Amniotic epithelial cell (primary cell): ENCODE data around the gene AMACR.

Experiments
- DNase-seq: peaks from one replicate; pipeline ENCODE4 v3.0.0-alpha.2; 2010; ENCODE audit warnings: low read depth

Gene AMACR

DNA sequence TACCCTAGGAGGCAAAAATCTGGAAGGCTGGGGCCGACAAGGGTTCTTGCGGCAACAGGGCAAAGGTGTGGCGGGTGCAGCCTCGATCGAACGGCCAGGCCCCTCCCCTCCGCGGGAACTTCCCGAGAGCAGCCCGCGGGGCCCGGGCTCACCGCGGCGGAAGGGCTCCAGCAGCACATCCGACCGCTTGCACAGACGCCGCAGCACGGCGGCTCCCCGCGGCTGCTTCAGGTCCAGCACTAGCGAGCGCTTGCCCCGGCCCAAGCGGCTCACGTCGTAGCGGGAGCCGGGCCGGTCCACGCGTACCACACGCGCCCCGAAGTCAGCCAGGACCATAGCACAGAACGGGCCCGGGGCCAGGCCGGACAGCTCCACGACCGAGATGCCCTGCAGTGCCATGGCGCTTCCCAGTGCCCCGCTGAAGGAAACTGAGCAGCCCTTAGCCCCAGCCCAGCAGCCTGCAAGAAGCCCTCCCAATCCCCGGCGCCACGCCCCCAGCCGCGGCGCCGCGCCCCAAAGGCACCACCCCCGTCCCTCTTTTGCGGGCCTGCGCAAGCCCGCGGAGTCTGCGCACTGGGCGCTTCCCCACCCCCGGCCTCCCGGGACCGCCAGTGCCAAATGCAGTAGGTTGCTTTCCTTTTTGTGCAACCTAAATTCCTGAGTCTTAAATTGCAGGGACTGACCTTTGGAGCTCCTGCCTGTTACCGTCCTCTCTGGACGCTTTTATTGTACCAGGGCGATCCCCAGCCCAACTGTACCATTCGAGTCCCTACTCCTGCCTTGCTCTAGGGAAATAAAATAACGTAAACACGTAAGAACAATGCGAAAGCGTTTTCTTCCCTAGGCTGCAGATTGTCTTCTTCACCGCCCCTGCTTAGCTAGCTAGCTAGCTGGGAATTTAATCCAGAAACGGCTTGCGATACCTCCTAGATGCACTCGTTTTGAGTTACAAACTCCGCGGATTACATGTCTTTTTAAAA lies at the start of gene AMACR:
TSS of gene AMACR (minus strand) at position 430 of the 980 bp plus-strand sequence. CDS start at position 399, 31 bp downstream.
- peak; percentile 90 for DNase-seq

DNA sequence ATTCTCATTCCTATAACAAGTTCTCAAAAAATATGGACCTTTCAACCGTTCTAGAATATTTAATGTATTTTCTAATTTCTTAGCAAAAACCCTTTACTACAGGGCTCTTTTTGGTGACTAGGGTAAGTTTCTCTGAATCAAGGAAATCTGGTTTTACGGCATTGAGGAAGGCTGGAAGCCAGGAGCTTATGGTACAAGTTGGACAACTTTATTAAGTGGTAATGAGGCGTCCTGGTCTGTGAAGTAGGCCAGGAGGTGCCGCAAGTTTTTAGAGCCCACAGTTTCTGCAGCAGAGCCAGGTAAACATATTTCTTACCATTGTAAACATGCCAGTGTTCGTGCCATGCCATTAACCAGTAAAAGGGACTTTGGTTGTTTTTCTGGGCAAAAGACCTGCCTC lies 49.7 kb upstream of the AMACR start:
- no peak for DNase-seq

DNA sequence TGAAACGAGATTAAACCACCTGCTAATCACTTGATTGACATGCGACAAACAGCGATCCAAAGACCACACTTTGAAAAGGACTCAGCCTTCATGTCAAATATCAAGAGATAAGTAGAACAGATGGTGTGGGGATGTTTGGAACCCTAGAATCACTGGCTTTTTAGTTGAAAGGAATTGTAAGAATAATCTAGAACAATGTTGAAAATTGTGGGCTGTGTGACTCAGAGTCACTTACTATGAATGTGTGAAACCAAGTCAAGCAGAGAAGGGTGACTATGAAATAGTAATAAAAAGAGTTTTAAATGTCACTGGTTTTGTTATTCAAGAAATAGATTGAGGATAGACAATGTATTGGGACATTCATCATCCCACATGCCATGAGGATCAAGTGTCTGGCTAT lies 49.3 kb upstream of the AMACR start:
- no peak for DNase-seq

DNA sequence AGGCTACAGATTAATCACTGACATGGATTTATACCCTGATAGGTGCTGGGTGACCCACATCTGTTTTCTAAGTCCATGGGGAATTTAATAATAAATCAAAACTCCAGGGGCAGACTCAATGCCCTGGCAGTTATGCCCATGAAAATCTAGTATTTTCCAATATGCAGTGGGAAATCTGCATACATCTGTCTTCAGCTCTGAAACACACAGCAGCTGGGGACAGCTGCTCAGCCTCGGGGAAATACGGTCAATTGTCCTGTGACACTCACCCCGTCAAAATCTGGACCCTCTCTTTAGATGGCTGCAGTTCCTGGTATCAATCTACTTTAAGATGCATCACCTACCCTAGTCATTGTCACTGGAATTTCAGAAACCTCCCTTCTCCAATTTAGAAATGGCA lies 47.8 kb upstream of the AMACR start:
- no peak for DNase-seq

DNA sequence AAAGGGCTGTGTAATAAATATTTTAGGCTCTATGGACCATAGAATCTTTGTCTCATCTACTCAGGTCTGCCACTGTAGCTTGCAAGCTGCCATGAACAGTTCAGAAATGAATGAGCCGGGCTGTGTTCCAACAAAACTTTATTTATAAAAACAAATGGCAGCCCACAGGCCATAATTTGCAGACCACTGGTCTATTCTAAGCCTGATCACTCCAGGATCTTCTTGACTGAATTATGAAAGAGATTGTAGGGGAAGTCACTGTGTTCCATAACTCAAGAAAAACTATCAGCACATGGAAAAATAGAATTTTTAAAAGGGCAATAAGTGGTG lies 46.5 kb upstream of the AMACR start:
- no peak for DNase-seq

DNA sequence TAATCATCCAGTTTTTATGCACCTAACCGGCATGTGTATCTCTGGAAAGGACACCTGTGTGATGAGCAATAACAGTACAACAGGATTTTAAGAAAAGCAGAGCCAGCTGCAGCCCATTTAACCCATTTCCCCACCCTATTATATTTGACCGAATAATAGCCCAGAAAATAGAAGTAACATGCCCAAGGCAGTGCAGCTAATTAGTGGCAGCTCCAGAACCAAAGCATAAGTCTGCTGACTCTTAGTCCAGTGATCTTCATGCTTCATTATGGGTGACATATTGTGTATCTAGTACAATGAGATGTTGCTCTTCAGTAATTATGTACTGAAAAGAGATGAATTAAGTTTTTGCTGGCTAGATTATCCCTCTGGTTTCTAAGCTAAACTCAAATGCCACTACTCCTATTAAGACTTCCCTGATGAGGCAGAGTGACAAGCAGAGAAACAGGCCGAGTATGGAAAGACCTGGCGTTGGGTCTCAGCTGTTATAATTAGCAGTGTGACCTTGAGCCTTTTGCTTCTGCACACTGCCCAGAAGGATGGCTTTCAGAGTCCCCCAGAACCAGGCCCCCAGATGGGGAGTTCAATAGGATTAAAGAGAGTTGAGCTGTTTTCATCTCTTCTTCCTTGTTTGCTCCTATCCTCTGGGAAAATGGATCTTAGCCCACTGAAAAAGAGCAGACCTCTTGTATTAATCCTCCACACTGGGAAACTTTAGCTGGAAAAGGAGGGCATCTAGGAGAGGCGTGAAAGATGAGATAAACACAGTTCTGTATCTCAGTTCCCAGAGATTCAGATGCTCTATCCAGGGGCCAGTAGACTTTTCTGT lies 45.9 kb upstream of the AMACR start:
- peak; percentile 33 for DNase-seq

DNA sequence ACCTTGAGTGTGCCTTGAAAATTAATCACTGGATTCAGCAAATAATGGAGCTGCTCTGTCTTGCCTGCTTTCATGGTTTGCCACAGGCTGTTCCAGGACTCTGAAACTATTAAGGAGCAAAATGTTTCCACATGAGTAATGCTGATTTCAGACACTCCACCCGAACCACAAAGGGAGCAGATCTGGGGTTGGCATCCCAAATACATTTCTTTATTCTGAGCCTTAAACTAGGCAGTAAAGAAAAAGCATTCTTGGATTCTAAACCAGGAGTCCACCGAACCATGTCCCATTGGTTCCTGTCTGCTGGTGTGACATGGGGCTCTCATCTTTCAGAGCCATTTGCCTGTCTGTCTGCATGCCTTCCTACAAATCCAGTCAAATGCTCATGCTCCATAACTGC lies 45.3 kb upstream of the AMACR start:
- DNase-seq = peak; percentile 75

DNA sequence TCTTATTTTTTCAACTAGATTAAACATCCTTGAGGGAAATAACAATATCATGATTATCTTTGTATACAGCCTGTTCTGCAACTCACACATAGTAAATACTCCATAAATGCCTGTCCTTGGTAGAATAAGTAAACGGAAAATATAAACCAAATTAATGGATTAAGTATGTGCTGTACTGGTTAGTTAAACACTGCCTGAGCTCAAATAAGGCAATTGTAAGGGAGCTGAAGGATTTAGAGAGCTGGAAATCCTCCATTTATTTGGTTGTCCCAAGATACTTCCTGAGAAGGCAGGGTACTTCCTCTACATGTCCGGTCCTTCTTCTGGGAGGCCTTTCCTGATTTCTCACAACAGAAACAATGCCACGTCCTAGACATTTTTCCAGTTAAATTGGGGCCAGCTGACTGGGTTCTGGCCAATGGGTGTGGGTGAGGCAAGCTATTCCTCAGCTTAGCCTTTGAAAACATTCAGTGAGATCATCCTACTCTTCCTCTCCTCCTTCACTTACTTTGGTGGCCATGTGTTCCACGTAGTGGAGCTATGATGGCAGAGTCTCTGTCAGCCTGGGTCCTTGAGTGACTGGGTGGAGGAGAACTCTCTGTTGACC lies 43.6 kb upstream of the AMACR start:
- DNase-seq = no peak

DNA sequence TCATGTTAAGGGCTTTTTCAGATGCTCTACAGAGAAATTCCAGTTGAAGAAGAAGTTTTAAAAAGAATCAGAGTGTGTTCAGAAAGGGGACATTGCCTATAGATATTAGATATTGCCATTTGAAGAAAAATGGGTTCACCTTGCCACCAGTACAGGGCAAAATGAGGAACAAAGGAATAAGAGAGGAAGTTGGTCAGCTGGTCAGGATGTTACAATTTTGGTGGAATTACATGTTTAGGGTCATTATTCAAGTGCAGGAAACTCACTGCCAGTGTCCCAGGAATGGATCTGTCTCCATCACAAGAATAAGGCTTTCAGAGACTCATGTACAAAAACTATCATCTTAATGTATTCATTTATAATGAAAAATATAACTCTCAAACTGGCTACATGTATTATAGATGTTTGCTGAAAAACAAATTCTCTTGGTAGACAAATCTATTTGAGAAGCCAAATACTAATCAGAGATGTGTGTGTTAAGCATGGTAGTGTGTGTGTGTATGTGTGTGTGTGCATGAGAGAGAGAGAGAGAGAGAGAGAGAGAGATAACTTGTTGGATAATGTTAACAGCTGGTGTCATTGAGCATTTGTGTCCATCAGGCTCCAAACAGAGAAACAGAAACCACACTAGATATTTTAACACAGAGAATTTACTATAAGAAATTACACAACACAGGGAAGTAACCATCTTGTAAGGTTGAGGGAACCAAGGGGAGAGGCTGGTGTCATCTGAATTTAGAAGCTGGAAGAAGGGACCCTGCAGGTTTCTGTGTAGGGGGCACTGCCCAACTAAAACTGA lies 40.1 kb upstream of the AMACR start:
- no peak for DNase-seq

DNA sequence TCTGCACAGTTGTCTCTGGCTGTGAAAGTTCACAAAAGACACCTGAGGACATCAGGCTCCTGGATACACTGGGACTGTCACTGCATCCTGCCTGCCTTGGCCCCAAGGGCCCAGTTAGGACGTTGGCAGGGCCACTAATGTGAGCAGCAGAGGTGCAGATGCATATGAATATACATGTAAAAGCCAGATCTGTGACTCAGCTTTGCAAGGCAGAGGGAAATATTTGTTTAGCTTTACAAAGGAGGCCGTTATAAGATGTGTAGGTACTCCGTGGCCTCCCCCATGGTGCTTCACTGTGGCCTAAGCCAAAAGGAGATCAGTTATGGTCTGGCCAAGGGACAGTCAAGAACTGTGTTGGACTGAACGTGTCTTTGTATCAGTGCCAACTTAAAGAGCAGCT lies 39.3 kb upstream of the AMACR start:
- DNase-seq = no peak

DNA sequence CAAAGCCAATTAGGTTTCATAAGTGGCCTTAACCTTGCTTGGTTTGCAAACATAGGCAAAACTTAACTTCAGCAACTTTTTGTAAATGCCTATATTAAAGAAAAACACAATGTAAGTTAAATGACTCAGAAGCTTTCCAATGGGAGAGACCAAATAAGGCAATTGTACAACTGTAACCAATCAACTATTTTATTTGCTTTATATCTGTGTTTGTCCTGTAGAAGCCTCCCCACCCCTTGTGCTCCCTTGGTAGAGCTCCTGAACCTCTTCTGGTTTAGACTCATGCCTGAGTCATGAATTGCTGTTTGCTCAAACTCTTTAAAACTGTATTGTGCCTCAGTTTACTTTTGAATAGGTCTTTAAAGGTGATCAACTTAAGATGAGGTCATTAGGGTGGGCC lies 38.1 kb upstream of the AMACR start:
- DNase-seq = peak; percentile 18

DNA sequence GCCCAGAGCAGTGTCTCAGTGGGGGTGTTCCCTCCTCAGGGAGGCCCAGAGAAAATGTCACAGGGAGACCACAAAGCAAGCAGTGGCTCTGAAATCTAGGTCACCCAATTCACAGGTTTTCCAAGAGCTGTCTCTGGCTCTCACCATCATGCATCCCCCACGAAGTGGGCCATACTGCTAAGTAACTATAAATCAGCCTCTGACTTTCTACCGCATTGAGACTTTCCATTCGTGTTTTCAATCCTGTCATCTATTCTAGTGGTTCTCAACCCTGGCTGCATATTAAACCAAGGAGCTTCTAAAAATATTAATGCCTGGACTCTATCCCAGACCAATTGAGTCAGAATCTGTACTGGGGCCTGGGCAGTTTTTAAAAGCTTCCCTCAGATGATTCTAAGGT lies 37.2 kb upstream of the AMACR start:
- DNase-seq = no peak

DNA sequence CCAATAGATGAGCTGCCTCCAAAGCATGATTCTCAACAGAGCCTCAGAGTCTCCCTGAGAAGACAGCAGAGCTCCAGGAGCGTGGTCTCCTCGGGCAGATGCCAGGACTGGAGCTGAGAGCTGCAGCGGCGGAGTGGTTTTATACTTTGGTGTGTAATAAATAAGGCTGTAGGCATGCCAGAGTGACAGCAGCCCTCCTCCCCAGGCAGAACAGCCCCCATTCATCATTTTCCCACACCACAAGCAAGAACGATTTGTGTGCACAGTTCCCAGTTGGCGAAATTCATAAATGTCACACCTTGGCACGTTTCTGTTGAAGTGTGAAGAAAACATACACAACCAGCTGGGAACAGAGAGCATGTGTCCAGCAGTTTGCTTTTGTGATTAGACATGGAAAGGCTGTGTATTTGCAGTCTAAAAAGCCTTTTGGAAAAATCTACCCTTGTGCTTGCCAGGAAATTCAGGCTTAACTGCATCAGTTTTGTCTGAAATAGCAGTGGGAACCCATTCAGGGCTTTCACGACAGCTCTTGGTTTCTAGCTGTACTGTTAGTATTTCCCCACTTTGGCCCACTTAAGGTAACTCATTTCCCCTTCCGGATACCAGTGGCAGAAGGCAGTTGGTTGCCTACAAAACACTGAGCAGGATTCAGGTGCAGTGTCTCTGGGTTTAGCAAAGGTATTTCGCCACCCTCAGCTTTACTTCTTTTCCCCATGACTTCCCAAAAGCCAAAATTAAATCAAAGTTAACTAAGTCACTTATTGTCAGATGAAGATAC lies 35.4 kb upstream of the AMACR start, which contains the start of gene C1QTNF3:
TSS of gene C1QTNF3 (minus strand) at position 115 of the 778 bp plus-strand sequence. CDS start at position 27, 88 bp downstream.
- peak; percentile 71 for DNase-seq

DNA sequence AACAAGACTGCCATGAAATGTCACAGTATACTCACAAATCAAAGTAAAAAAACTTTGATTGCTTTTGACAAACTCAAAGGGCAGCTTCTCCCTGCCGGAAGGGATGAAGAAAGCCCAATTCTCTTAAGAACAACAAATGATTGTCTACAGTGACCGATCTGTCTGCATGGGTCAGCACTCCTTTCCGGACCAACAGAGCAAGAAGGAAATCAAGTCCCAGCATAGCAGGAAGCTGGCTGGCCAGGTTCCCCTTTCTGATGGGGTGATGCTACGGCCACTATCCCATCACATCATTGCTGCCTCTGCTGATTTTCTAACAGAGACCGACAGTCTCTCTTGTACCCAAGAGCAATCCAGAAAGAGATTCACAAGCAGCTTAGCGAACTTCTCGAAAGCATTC lies 34.5 kb upstream of the AMACR start:
- DNase-seq = no peak

DNA sequence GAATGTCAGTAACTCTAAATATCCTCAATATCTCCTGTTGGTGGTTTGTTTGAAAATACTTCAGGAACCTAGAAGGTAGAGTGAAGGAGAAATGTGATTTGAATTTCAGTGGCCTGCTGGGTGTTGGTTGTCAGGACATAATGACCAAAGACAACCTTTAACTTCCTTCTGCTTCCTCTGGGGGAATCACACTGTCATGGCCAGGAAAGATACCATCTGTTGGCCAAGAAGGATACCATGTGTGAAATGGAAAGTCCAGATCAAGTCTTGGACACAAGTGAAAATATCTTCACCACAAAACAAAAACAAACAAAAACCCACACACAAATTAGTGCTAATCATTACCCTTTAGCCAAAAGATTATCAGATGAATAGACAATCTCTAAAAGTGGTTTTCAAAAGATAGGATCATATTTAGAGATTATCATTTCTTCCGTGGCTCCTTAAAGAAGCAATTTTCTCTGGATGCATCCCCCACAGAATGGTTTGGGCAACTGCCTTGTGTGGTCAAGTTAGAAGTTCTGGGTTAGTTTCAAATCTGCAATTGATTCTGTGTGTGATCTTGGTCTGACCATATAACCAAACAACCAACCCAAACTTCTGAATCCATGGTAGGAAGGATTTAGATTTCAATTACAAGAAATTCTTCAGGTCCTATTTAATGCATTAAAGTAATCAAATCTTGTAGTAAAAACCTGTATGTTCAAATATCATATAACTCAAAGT lies 33.6 kb upstream of the AMACR start:
- DNase-seq = no peak

DNA sequence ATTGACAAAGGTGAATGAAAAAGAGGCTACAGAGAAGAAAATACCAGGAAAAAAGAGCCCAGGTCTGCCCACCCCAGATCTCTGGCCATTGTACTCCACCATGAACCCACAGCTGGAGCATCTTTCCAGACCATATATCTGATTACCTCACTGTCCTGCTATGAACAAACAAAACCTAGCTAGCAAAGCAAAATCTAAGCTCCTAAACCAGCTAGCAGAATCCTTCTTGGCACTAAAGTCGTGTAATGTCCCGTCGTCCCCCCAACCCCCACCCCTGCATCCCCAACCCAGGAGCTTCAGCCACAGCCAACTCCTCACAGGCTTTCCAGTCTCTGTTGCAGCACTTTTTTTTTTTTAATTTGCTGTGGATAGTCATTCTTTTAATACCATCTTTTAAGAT lies 32.6 kb upstream of the AMACR start:
- DNase-seq = no peak

DNA sequence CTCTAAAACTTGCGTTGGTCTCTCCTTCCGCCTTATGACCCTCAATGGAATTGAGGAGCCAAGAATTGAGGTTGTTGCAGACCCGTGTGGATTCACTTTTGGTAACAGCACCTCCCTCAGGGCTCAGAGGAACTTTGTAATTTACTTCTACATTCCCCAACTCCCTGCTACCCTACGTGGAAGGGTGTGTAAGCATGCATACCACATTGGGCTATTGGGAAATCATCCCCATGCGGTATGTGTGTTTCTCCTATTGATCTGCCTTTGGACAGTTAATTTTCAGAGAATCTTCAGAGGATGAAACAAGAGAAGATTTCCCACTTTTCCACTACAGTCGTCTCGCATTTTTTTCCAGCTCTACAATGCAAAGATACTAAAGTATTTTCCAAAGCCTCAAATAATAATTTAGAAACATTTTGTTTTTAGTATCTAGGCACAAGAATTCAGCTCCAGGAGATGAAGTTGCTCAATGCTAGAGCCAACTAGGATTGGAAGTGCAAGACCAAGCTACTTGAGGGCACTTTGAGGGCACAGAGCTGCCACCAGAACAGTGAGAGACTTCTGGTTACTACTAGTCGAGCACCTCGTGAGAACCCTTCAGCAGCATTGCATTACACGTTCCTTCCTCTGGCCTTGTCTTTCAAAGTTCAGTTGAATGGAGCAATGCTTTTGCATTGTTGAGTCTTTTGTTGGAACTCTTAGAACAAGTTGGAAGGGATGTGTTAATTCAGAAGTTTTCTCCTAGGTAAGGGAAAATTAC lies 31.7 kb upstream of the AMACR start:
- DNase-seq = no peak

DNA sequence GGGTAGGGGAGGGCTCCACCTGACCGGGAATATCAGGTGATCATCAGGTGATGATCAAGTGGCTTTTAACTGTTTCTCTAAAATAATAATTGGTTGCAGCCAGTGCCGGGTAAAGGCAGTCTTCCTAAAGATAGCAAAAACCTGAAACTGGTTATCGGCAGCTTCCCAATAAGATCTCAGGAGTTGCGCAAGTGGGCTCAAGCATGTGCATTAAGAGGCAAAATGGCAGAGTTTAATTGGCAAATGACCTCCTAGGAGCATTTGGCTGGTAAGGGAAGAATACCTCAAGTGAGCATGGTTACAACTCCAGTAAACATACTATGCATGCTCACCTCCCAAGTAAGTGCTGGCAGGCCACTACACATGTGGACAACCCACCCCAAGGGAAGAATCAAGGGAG lies 31.0 kb upstream of the AMACR start:
- no peak for DNase-seq

DNA sequence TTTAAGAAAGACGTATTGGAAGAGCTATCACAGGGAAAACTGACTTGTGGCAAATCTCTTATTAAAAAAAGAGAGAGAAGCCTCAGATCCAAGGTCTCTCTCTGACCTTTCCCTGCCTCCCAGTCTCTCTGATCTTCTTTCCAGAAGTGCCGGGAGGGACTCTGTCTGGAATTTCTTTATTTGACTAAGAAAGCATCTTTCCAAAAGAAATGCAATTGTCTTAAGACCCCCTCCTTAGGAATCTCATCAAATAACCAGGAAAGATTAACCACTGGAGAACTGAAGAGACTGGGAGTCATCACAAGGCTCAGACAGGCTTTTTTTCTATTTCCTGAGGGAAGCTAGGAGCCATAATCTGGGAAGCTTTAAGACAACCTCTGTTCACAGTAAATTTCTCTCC lies 30.5 kb upstream of the AMACR start:
- no peak for DNase-seq

DNA sequence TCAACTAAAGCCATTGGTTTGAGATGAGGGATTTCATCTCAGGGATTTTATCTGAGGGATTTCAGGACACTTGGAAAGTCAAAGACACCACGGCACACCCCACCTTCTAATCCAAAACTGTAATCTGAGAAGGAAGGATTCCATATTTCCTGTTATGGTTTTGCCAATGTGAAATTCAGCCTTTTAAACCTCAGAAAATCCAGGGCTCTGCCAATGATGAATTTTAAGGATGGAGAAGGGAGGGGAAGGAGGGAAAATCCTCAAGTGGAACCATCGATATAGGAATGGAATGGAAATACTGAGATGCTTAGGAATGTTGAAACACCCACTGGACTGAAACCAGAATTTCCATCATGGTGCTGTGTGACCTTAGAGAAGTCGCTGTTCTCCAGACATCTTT lies 29.9 kb upstream of the AMACR start:
- no peak for DNase-seq
